Activated T-helper 17 cell treated with anti-CD3 and anti-CD28 coated beads, Interleukin-2, amount 50 U/mL, for 72 hours (primary cell): ENCODE results near the gene ACTR8. TPM values are rescaled to one million over a fixed set of nuclear protein-coding genes. Genes with fewer than 3 reads are reported as not detected.
"Not testable (repeated sequence)": the region's sequence is repeated elsewhere in the genome, so short reads cannot be mapped to it uniquely, and the experiment has no call there.

Experiments
- ATAC-seq: fragments of 150-1000 bp; cut with Tn5 transposase; replicated peaks from 2 replicates; pipeline ENCODE4 v1.10.0; 2021; ENCODE audit warnings: mild to moderate bottlenecking, moderate library complexity
- H3K27ac Mint-ChIP-seq: one replicate; pipeline ENCODE4 v1.8.0; 2022; ENCODE audit warnings: mixed read lengths
- H3K27me3 Mint-ChIP-seq: one replicate; pipeline ENCODE4 v1.8.0; 2022; ENCODE audit warnings: mixed read lengths
- H3K36me3 Mint-ChIP-seq: one replicate; pipeline ENCODE4 v1.8.0; 2022; ENCODE audit warnings: low read depth, mild to moderate bottlenecking, mixed read lengths
- H3K4me1 Mint-ChIP-seq: one replicate; pipeline ENCODE4 v1.8.0; 2022; ENCODE audit warnings: mixed read lengths
- H3K4me3 Mint-ChIP-seq: one replicate; pipeline ENCODE4 v1.8.0; 2022; ENCODE audit warnings: mild to moderate bottlenecking, mixed read lengths
- H3K9me3 Mint-ChIP-seq: one replicate; pipeline ENCODE4 v1.8.0; 2022; ENCODE audit warnings: mixed read lengths
- total RNA-seq, 2 donors: library from RNA; stranded (reverse); gene quantifications; one replicate each; pipeline ENCODE4 v1.2.3, GENCODE V29; 2022

Gene ACTR8, protein sequence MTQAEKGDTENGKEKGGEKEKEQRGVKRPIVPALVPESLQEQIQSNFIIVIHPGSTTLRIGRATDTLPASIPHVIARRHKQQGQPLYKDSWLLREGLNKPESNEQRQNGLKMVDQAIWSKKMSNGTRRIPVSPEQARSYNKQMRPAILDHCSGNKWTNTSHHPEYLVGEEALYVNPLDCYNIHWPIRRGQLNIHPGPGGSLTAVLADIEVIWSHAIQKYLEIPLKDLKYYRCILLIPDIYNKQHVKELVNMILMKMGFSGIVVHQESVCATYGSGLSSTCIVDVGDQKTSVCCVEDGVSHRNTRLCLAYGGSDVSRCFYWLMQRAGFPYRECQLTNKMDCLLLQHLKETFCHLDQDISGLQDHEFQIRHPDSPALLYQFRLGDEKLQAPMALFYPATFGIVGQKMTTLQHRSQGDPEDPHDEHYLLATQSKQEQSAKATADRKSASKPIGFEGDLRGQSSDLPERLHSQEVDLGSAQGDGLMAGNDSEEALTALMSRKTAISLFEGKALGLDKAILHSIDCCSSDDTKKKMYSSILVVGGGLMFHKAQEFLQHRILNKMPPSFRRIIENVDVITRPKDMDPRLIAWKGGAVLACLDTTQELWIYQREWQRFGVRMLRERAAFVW
- 10 to 100 TPM; 26.6 to 30.8 TPM for total RNA-seq

DNA sequence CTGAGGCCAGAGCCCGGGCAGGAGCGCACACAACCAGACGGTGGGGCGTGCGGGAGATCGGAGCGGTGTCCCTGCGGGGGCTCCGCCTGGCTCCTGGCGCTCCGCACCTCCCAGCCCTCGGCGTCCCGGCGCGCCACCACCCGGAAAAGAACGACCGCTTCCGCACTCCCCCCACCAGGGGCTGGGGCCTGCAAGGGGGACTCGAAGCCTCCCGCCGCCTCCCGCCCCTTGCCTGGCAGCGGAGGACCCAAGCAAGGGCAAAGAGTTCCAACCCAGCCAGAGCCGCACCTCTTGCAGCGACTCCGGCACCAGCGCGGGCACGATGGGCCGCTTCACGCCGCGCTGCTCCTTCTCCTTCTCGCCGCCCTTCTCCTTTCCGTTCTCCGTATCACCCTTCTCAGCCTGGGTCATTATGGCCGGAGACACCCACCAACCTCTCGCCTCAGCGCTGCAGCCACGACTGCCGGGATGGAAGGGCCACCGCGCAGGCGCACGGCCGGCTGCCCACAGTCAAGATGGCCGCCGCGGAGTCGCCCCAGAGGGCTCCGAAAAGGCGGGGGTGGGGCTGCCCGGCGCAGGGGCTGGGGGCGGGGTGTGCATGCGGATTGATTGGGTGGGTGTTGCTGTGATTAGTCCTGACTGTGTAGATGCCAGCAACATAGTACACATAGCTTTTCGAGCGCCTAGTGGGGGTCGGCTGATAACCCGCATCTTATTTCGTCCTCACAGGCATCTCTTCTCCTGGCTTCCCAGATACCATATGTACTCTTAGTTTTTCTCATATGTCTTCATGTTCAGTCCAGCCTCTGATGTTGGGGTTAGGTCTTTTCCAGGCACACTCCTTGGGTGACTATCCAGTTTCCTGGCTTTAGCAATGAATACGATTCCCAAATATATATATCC, at the start of gene ACTR8:
TSS of gene ACTR8 (minus strand) at position 462 of the 903 bp plus-strand sequence. CDS start at position 411, 51 bp downstream.
- peak within 1 kb of the TSS; percentile 96 for H3K4me3 Mint-ChIP-seq
- H3K36me3 Mint-ChIP-seq = peaks cover 76% of the 10 kb centered on the region
- H3K27me3 Mint-ChIP-seq = no peaks in the 10 kb centered on the region
- H3K4me1 Mint-ChIP-seq = peaks cover 14% of the 10 kb centered on the region
- H3K9me3 Mint-ChIP-seq = no peaks in the 10 kb centered on the region
- peak; percentile 94 for ATAC-seq
- peak within 1 kb of the TSS; percentile 99 for H3K27ac Mint-ChIP-seq

DNA sequence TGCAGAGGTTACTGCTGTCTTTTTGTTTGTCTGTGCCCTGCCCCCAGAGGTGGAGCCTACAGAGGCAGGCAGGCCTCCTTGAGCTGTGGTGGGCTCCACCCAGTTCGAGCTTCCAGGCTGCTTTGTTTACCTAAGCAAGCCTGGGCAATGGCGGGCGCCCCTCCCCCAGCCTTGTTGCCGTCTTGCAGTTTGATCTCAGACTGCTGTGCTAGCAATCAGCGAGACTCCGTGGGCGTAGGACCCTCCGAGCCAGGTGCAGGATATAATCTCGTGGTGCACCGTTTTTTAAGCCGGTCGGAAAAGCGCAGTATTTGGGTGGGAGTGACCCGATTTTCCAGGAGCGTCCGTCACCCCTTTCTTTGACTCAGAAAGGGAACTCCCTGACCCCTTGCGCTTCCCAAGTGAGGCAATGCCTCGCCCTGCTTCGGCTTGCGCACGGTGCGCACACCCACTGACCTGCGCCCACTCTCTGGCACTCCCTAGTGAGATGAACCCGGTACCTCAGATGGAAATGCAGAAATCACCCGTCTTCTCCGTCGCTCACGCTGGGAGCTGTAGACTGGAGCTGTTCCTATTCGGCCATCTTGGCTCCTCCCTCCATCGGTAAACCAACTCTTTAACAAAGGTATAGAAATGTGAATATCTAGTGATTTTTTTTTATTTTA, 45.4 kb upstream of the ACTR8 start:
- ATAC-seq, H3K4me1 Mint-ChIP-seq, H3K27me3 Mint-ChIP-seq, H3K27ac Mint-ChIP-seq, H3K9me3 Mint-ChIP-seq, H3K4me3 Mint-ChIP-seq, H3K36me3 Mint-ChIP-seq: not testable (repeated sequence)

DNA sequence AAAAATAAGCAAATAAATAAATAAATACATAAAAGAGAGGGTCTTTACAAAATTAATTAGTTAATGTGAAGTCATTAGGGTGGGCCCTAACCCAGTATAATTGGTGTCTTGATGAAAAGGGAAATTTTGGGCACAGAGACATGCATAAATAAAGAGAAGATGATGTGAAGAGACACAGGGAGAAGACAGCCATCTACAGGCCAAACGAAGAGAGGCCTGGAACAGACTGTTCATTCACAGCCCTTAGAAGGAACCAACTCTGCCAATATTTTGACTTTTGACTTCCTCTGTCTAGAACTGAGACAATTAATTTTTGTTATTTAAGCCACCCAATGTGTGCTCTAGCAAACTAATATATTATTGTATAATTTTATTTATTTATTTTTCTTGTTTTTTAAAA, 39.3 kb upstream of the ACTR8 start:
- H3K27me3 Mint-ChIP-seq = peaks cover 27% of the 10 kb centered on the region
- H3K36me3 Mint-ChIP-seq = no peaks in the 10 kb centered on the region
- no peaks in the 10 kb centered on the region for H3K4me1 Mint-ChIP-seq
- no peaks in the 10 kb centered on the region for H3K9me3 Mint-ChIP-seq
- H3K4me3 Mint-ChIP-seq = no peak overlapping the region
- no peak for ATAC-seq
- no peak overlapping the region for H3K27ac Mint-ChIP-seq

DNA sequence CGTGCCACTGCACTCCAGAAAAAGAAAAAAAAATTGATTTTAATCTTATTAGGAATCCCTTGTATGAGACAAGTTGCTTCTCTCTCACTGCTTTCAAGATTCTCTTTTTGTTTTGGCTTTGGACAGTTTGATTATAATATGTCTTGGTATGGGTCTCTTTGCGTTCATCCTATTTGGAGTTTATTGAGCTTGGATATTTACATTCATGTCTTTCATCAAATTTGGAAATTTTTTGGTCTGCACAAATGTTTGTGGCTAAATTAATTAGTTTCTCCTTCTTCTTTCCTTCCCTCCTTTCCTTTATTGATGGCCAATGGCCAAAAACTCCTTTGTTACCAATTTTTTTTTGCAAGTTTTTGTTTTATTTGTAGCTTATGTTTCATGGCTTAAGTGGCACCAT, 37.8 kb upstream of the ACTR8 start:
- no peaks in the 10 kb centered on the region for H3K36me3 Mint-ChIP-seq
- H3K4me3 Mint-ChIP-seq = no peak overlapping the region
- ATAC-seq = no peak
- no peaks in the 10 kb centered on the region for H3K4me1 Mint-ChIP-seq
- peaks cover 31% of the 10 kb centered on the region for H3K27me3 Mint-ChIP-seq
- no peaks in the 10 kb centered on the region for H3K9me3 Mint-ChIP-seq
- H3K27ac Mint-ChIP-seq = no peak overlapping the region

DNA sequence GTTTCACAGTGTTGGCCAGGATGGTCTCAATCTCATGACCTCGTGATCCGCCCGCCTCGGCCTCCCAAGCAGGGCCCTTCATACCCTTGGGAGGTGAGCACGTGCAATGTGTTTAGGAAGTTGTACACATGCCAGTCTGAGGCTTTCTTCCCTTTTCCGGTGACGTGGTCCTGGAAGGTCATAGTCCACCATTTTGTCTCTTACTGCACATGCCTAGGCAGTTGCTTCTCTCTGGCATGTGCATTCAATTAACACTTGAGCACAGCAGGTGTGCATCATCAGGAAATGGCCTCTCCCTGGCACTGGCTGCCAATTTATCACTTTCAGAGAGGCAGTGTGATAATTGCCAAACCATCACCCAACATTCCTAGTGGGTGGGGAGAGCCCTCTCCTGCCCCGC, 31.4 kb upstream of the ACTR8 start:
- peaks cover 48% of the 10 kb centered on the region for H3K27me3 Mint-ChIP-seq
- ATAC-seq = no peak

DNA sequence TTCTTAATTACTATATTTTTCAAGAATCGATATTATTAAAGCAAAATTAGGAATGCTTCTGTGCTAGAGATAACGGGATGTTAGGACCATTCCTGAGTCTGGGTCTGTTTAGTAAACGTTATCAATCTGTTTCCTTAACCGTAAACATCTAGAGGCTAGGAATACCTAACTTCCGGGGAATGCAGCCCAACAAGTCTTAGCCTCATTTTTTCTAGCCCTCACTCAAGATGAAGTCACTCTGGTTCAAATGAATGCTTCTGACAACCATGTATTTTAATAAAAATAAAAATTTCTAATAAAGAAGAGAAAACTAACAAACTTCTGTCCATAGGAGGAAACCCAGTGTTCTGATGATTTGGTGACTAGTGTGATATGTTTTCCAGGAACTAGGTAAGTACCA, 20.8 kb upstream of the ACTR8 start:
- Mint-ChIP-seq H3K27ac (no peak overlapping the region), H3K36me3 (no peaks in the 10 kb centered on the region), H3K27me3 (peaks cover 40% of the 10 kb centered on the region), H3K4me1 (no peaks in the 10 kb centered on the region), H3K9me3 (no peaks in the 10 kb centered on the region), H3K4me3 (no peak overlapping the region)
- ATAC-seq = no peak

More for the DNA sequence above, 31.4 kb upstream of the ACTR8 start:
- no peaks in the 10 kb centered on the region for H3K36me3 Mint-ChIP-seq
- no peak overlapping the region for H3K27ac Mint-ChIP-seq
- H3K4me1 Mint-ChIP-seq = no peaks in the 10 kb centered on the region
- no peak overlapping the region for H3K4me3 Mint-ChIP-seq
- H3K9me3 Mint-ChIP-seq = no peaks in the 10 kb centered on the region

DNA sequence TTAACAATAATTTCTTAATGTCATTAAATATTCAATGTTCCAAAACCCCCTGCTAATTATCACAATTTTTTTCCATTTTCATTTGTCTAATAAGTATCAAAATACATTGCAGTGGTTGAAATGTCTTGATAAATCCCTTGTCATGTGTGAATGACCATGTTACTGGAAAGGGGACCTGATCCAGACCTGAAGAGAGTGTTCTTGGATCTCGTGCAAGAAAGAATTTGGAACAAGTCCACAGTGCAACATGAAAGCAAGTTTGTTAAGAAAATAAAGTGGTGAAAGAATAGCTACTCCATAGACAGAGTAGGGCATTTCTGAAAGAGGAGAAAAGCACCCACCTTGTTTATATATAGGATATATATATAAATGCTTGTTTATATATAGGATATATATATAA, 20.1 kb upstream of the ACTR8 start:
- H3K36me3 Mint-ChIP-seq = no peaks in the 10 kb centered on the region
- ATAC-seq = no peak
- no peaks in the 10 kb centered on the region for H3K4me1 Mint-ChIP-seq
- no peaks in the 10 kb centered on the region for H3K9me3 Mint-ChIP-seq
- H3K4me3 Mint-ChIP-seq = no peak overlapping the region
- peaks cover 39% of the 10 kb centered on the region for H3K27me3 Mint-ChIP-seq
- no peak overlapping the region for H3K27ac Mint-ChIP-seq

DNA sequence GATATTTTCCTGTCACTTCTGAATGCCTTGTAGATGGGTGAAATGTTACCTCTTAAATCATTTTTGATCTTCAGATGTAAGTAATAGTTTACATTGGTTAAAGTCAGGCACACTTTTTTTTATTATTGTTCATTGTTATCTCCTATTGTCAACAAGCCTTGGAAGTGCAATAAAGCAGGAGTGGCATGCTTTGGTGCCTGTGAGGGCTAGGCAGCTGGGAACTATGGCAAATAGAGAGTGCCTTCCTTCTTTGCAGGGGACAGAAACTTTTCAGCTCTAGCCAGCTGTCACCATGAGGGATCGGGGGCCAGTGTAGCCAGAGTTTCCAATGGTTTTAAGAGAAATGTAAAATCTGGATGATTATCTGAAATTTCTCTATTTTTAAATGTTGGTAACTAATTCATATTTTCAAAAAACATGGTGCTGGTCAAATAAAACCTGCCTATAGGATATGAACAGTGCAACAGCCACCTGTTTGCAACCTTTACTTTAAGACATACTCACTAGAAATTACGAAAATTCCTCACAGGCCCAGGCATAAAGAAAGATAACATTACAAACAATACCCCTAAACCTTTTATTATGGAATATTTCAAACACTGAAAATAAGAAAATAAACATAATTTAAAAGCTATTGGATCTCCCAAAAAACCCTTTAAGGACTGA, 18.8 kb upstream of the ACTR8 start:
- H3K4me3 Mint-ChIP-seq = no peak overlapping the region
- H3K9me3 Mint-ChIP-seq = no peaks in the 10 kb centered on the region
- H3K27ac Mint-ChIP-seq = no peak overlapping the region
- no peaks in the 10 kb centered on the region for H3K36me3 Mint-ChIP-seq
- no peak for ATAC-seq
- peaks cover 37% of the 10 kb centered on the region for H3K27me3 Mint-ChIP-seq
- no peaks in the 10 kb centered on the region for H3K4me1 Mint-ChIP-seq

DNA sequence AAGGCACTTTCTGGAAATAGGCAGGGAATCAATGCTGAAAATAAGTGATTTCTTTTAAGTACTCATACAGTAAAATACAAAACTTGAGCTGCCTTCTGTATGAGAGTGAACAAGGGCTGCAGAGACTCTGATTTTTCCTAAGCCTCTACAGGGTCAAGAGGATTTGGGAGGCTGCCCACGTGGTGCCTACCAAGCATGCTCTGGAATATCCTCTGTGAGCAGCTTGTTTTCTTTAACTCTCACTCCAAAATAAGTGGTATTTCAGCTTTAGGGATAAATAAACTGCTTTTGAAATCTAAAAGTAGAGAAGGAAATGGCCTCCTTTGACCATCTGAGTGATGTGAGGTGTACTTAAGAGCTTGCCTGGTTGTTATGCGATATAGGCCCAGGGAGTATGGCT, 17.8 kb upstream of the ACTR8 start:
- H3K4me1 Mint-ChIP-seq = no peaks in the 10 kb centered on the region
- ATAC-seq = no peak

DNA sequence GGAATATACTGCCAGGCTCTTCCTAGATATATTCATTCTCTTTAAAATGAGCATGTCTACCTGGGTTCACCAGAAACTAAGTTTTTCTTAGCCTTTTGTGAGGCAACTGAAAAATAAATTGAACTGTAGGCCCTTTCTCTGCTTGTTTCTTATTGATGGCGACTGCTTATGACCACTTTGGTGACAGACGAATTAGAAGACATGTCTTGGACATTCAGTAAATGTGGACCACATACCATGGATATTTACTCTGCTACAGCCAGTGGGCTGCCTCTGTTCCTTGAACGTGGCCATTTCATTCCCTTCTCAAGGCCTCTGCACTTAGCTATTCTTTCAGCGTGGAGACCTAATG, 10.3 kb upstream of the ACTR8 start:
- Mint-ChIP-seq H3K9me3 (peaks cover 10% of the 10 kb centered on the region), H3K27ac (peak overlapping the region; percentile 95), H3K27me3 (peaks cover 12% of the 10 kb centered on the region), H3K4me1 (peaks cover 29% of the 10 kb centered on the region), H3K36me3 (peaks cover 39% of the 10 kb centered on the region), H3K4me3 (peak overlapping the region; percentile 96)
- no peak for ATAC-seq

More for the DNA sequence above, 17.8 kb upstream of the ACTR8 start:
- no peak overlapping the region for H3K4me3 Mint-ChIP-seq
- no peaks in the 10 kb centered on the region for H3K36me3 Mint-ChIP-seq
- peaks cover 31% of the 10 kb centered on the region for H3K27me3 Mint-ChIP-seq
- no peak overlapping the region for H3K27ac Mint-ChIP-seq
- H3K9me3 Mint-ChIP-seq = no peaks in the 10 kb centered on the region

DNA sequence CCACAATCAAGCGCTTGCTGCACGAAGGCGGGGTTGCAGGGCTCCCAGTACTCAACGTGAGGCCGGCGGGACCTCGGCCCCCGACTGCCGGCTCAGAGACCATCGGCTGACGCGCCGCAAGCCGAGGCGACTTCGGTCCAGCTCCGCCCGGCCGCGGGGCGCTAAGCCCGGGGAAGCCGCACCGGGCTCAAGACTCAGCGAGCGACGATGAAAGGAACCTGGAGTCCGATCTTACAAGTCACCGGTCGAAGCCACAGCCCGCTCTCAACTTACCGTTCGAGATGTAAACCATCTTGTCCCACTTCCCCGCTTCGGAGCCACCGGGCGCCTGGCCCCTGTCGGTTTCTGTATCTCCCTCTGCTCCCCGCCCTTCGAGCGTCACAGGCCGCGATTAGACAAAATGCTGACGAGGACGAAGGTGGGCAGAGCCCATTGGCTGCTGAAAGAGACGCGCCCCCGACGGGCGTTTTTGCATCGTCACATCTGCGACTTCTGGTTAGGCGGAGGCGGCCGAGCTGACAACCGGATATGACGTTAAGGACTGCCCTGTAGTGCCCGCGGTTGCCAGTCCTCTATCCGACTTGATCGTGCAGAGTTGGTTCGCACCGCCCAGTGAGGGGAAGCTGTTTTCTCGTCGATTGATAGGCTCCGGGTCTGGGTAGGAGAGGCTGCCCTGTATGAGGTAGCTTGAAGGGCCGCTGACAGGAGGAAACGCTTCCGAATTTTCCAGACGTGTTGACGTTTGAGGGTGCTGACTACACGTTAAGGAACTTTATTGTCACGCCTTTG, 9.7 kb upstream of the ACTR8 start, which contains the start of gene SELENOK:
TSS of gene SELENOK (minus strand) at position 363 of the 789 bp plus-strand sequence.
- ATAC-seq = peak; percentile 97
- peaks cover 7% of the 10 kb centered on the region for H3K27me3 Mint-ChIP-seq
- H3K27ac Mint-ChIP-seq = peak within 1 kb of the TSS; percentile 95
- peaks cover 44% of the 10 kb centered on the region for H3K36me3 Mint-ChIP-seq
- H3K4me1 Mint-ChIP-seq = peaks cover 29% of the 10 kb centered on the region
- H3K9me3 Mint-ChIP-seq = peaks cover 10% of the 10 kb centered on the region
- peak within 1 kb of the TSS; percentile 96 for H3K4me3 Mint-ChIP-seq

DNA sequence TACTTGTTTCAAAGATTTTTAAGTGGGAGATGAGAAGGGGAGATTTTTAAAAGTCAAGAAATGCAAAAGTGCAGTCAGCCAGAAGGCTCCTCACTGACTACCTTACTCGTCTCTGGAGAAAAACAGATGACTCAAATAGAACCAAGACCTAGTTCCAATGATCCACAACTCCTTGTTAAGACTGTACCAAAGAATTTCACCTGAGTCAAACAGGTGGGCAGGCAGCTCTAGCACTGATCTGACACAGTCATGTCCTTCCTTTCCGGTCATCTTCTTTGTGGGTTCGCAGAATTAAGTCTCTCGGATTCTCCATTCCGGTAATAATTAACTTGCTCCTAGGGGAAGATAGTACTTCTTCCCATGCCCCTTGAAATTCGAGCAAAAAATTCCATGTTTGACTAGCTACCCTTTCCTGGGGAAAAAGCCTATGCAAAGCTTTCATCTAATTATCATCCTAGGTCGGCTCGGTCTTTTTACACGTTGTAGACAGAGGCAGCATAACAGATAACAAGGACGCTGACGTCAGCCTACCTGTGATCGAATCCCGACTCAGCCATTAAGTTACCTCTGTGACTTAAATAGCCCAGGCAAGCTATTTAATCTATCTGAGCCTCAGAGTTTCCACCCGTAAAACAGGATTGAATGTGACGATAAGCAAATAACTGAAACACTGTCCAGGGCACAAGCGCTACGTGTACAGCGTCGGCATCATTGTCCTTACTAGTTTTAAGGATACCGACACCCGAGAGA, 8.9 kb upstream of the ACTR8 start:
- H3K27me3 Mint-ChIP-seq = peaks cover 3% of the 10 kb centered on the region
- peaks cover 29% of the 10 kb centered on the region for H3K4me1 Mint-ChIP-seq
- peak overlapping the region; percentile 95 for H3K27ac Mint-ChIP-seq
- ATAC-seq = peak; percentile 24
- H3K4me3 Mint-ChIP-seq = peak overlapping the region; percentile 96
- peaks cover 52% of the 10 kb centered on the region for H3K36me3 Mint-ChIP-seq
- H3K9me3 Mint-ChIP-seq = peaks cover 10% of the 10 kb centered on the region
